8988T (cell line): Measurements from ENCODE around the gene DLG2.

Experiments
- DNase-seq: peaks from one replicate; pipeline ENCODE4 v3.0.0; 2011

The DLG2 gene

DNA sequence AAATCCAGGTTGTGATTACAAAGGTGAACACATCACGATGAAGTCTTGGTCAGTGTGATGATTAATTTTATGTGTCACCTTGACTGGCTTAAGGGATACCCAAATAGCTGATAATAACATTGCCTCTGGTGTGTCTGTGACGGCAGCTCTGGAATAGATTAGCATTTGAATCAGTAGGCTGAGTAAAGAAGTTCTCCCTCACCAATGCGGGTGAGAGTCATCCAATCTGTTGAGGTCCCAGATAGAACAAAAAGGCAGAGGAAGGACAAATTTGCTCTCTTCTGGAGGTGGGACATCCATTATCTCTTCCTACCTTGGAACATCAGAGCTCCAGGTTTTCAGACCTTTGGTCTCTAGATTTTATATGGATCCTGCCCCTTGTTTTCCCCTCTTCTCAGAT is 1484.7 kb downstream of the DLG2 start:
- no peak for DNase-seq

DNA sequence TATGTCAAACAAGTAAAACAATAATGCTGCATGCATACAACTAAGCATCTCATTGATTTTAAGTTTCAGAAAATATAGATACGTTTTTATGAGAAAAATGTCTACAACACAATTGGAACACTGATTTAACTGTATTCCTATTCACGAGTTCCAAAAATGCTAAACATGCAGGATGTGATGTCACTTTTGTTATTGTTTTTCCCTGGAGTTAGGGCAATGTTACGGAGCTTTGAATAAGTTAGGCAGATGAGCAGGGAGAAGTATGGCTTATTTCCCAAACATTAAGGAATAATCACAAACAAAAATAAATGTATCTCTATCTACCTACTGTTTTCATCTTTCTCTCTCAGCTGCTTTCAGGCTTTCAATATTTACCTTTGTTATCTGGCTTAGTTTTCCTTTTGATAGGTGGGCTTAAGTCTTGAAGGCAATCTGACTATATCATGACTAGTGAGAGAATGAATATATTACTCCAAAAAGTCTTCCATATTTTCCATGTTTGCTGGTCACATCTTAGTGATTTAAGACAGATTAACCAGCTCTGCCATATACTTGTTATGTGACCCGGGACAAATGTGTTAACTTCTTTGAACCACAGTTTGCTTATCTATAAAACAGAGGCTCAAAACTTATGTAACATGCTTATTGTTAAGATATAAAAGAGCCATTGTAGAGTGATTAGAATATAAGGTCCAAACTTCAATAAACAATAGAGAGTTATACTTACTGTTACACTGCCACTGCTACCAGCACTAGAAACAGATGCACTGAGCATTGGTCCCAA is 1486.6 kb downstream of the DLG2 start:
- DNase-seq, result no peak

DNA sequence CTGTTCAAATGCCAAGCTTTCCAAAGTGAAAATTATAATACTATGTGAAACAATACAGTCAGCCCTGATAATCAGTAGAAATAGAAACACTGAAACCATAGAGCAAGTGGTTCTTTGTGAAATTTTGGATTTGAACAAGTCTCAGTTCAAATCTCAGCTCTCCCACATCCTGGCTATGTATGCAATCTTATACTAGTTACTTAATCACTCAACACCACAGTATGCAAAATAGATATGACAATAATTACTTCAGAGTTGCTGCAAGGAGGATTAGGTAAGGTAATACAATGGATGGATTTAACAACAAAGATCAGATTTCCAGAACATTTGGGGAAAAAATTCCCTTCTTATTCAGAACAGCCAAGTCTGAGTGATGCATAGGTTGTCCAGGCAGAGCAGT is 1489.2 kb downstream of the DLG2 start:
- DNase-seq, result no peak

DNA sequence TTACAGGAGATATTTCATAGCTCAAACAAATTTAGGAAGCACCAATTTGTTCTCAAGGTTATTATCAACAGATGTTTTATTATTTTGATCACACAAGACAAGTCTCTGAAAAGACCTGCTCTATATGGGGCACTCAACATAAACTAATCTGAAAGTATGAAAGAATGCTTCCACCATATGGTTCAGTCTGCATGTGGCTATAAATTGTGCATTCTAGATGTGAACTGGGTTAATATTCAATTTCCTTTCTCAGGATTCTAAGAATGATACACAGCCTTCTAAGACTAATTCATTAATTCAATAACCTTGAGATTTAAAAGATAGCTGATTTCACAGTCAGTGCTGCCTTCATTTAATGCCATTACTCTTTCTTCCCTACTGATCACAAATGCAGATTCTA is 1489.6 kb downstream of the DLG2 start:
- DNase-seq, result no peak

DNA sequence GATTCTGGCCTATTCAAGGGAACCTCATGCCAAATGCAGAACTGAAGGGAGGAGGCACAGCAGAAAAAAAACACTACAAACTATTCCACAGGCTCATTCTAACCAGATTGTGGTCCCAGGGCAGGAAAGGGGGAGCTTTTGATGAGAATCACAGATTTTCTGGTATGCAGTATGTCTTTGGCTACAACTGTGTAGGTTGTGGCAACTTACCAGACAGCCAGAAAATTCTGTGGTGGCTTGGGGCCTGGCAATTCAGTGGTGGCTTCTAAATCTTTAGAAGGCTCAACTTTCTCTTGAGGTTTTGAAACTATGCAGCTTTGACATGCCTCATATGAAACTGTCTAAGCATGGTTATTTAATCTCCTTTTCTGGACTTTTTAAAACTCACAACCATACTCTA is 1490.2 kb downstream of the DLG2 start:
- no peak for DNase-seq

DNA sequence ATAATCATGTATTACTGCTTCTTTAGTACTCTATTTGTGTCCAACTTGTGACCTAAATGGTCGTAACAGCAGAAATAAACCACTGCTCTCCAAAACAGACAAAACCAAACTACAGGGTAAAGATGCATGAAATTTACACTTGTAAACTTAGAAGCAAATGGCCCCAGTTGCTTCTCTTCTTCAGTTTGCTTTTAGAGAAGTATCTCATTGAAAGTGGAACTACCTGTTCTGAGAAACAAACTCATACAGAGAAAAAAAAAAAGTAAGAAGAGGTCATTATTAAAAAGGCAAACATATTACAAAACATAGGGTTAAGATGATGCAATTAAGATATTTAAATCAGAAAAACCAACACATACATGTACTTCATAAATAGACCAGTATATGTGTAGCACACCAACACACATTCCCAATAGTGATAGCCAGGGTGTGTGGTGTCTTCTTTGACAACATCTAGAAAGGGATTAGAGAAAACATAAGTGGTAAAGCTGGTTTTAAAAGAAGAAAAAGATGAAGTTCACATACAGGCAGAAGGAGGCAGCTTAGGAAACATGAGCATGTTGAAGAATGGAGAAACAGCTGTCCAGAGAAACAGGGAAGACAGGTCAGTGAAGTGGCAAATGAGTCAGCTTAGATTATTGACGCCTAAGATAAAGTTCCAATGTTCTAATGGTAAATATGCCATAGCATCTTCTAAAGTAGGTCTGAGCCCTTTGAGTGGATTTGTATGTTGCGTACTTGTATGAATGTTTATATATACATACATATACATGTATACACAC is 1496.3 kb downstream of the DLG2 start:
- no peak for DNase-seq

DNA sequence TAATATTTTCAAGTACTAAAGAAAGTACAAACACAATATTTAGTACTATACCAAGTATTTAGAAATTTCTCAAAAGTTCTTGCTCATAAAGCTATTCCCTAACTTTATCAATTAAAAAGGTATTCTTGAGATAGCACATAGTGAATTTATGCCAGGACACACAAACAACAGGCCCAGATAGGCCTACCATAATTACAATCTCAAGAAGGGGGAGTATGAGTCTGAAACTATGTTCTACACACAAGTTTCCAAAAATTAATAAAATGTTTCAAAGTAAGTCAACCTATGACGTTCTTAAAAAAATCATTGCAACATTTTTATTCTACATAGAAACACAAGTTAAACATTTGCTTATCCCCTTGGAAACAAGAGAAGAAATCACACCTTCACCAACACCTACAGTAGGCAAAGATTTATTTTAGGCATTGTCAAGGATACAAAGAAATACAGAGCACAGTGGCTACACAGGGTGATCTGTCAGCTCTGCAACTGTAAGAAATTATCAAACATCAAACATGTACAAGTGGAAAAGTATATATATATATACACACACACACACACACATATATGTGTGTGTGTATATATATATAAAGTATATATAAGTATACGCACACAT is 1497.1 kb downstream of the DLG2 start:
- DNase-seq, result no peak

DNA sequence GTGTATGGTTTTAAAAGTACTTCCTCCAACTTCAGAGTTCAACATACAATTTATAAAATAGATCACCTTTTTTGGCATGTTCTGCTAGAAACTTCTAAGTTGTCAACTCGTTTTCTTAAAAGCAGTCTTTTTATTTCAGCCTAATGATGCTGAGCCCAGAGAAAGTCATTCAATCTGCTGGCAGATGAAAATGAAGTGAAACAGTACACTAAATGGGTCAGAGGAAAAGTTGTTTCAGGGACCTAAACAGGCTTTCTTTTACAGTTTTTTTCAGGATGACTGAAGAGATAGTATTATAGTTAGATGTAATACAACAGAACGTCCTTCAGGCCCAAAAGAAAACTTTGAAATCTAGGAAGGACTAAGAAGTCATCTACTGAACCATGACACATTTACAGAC is 1498.3 kb downstream of the DLG2 start:
- no peak for DNase-seq

DNA sequence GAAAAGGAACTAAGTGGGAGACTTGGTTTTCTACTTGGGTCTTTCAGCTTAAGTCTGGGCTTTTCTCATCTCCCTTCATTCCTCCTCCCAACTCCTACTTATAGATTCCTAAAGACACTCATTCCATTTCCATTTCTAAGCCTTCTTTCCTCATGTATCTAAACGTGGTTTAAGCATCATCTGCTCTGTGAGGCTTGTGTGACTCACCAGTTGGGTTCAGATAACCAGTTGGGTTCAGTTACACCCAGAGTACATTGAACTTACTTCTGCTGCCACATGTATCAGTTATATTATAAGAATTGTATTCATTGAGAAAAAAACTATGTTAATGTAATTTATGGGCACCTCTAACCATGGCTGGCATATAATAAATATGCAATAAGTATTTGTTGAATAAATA is 1509.8 kb downstream of the DLG2 start:
- DNase-seq, result no peak

DNA sequence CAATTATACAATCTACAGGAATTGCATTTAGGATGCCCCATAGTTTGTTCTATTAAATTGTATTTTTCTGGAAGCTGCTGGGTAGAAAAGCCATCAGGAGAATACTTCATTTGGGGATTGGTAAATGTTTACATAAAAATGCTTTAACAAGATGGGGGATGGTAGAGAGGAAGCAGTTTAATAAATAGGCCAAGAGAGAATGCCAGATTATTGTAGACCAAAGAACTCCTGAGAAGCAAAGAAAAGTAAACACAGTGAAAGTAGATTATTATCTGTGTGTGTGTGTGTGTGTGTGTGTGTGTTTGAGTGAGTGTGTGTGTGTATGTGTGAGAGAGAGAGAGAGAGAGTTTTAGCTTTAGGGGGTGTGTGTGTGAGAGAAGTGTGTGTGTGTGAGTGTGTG is 1520.6 kb downstream of the DLG2 start:
- no peak for DNase-seq

DNA sequence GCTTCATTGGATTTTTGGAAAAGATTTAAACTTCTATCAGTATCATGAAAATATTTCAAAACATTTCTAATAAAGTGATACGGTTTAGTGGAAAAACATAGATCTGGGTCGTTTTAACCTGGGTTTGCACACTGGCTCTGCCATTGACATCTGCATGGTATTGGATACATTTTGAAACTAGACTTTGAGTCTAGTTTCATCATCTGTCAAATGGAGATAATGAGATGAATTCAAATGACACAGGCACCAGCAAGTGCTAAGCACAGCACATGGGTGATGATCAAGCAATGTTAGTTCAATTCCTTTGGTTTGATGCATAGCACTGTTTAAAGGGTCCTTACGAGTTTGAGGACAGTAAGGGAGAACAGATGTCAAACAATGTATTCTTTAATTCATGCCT is 1522.0 kb downstream of the DLG2 start:
- no peak for DNase-seq

DNA sequence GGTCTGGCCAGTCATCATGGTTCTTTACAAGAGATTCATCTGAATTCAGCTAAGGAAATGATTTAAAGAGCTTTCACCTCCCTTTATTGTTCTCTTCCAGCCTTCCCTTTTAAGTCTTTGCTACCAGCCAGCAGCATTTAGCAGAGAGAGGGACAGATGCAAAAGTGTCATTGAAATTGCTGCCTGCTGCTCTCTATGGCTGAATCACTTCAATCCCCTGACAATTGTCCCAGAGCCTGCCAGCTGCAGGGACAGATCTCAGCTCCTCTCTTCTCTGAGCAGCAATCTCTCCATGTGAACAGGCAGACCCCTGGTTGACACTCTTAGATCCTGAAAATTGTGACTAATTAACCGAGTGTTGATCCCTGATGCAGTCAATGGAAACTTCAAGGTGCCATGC is 1524.0 kb downstream of the DLG2 start:
- DNase-seq, result no peak

DNA sequence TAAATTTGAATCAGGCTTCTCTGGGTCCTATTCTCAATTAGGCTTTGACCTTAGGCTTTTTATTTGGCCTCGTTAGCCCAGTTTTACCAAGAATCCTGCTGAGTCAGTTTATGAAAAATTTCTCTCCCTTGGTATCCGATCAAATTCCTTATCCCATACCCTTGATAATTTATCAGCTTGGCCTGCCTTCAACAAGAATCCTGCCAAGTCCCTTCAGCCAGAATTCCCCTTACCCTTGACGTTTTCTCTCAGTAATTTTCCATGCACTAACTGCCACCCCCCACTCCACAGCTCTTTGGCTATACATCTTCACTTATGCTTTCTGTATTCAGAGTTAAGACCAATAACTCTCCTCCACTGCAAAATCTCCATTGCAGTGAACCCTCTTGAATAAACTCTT is 1530.0 kb downstream of the DLG2 start:
- DNase-seq, result no peak

DNA sequence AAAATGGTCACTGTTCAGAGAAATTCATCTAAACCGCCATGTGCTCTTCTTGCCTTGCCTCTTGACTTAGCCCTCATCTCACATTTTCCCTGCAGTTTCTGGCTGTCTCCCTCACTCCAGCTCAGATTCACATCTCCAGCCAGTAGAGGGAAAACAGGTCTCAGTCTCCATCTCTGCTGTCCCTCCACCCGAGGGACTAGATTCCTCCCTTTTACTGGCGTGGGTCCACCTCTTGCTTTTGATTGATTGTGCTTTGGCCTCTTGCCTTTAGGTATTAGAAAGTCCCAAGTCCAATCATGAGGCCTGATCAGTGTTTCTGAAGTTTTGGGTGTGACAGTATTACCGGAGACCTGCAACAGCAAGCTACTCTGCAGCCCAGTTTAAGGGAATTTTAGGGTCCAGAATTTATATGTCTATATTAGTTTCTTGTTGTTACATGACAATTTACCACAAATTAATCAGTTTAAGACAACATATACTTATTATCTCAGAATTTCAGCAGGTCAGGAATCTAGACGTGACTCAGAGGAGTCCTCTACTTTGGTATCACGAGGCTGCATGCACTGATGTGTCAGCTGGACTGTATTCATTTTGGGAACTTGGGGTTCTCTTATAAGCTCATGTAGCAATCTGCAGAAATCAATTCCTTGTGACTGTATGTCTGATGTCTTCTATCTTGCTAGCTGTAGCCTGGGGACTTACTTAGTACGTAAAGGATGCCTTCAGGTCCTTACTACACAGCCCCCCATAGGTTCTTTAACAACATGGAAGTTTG is 1535.7 kb downstream of the DLG2 start:
- no peak for DNase-seq

DNA sequence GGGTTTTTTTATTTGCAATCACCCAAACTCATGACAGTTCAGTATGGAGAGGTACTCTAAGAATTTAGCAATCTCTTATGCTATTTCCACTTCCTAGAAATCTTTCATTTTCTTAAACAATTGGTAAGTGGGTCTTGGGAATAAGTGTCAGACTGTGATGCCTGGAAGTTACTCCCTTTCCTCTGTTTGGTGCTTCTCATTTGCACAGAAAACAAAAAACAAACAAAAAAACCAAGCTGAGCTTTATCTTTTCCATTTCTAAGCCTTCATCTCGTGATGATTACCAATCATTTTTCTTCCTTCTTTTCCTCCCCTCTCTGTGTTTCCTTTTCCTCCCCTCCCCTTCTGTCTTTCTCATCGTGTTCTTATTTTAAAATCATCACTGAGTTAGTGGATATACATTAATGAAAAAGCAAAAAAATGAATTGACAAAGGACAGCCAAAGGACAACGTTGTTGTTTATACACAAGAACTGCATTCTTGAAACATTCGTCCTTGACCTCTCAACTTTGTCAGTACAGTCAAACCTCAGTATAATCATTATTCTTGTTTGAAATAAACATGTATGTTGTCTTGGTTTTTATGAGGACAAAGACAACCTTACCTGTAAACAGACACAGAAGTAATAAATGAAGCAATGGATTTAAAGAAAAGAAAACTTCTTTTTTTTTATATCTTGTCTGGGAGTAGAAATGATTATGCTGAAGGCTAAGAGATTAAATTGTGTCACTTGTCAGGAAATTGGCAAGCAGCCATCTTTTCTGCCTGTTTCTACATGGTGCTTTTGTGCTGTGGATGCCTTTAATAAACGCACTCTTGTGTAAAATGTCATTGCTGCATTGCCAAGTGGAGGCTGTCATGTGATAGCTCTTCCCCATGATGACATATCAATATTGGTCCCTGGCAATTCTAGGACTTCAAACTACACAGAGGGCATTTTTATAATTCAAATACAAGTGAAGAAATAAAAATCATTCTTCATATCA is 1537.8 kb downstream of the DLG2 start:
- no peak for DNase-seq

DNA sequence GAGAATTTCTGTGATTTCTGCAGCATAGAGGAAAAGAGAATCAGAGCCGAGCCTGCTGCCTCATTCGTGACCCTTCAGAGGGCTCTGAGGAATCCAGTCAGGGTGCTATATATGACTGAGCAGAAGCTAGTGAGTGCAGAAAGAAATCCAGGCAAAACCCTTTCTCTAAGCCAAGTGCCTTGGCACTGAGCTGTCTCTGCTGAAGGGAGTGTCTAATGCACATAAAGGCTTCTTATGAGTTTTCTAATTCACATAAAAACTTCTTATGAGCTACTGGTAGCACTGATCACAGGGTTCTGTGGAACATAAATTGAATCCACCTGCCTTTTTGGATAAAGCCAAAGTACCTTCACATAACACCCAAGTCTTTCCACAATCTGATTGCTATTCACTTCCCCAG is 1555.3 kb downstream of the DLG2 start:
- no peak for DNase-seq

DNA sequence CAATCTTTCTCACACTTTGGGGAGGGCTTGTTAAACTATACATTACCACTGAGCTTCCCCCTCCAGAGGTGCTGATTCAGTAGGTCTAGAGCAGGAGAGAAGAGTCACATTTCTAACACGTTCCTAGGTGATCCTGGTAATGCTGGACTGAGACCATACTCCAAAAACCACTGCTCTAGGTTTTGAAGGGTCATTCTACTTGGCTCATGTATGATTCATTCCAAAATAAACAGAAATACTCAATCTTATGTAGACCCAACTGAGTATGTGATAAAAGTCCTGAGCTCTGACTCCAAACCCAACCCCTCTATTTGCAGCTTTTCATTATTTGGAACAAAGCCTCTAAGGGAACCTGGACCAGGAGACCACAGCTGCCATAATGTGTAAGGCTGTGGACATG is 1558.1 kb downstream of the DLG2 start:
- DNase-seq, result no peak

DNA sequence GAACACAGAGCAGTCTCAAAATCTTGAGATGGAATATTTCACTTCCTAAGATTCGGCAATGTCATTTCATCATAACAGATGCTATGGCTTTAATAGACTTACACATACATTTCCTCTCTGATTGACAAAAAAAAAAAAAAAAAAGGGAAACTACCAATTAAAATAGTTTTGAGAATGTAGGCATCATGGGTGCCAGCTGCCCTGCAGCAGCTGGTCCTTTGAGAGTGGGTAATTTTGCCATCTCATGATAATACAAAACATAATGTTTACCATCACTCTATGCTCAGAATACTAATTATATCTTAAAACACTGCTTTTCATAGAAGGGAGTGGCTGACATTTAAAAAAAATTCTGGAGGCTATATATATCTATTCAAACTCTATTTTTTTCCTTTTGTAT is 1565.4 kb downstream of the DLG2 start:
- DNase-seq, result no peak

DNA sequence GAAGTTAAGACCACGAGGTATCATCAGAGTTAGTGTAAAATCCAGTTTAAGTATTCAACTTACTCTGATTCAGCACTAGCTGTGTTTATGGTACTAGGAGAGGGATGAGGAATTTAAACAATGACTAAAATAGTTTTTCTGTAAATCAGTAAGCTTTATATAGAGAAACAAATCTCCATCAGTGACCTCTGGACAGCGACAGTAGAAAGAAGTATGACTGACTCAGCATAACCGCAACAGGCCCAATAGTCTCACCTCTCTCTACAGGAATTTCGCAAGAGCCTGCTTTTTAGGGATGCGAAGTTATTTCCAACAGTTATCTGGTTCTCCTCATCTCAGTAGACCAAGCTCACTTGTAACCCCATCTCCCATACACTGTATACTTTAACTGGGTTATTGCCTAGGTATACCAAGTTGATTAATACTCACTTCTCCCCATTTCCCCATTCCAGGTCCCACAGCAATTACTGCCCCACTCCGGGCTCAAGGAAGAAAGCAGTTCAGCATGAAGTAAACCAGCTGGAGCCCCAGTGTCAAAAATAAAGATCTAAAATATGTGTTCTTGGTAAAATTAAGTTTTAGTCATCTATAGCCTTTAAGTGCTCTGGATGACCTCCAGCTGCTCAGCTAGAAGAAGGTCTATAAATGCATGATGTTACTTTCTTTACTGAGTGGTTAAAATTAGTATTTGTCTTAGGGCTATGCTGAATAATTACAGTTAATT is 1570.3 kb downstream of the DLG2 start:
- DNase-seq, result no peak

DNA sequence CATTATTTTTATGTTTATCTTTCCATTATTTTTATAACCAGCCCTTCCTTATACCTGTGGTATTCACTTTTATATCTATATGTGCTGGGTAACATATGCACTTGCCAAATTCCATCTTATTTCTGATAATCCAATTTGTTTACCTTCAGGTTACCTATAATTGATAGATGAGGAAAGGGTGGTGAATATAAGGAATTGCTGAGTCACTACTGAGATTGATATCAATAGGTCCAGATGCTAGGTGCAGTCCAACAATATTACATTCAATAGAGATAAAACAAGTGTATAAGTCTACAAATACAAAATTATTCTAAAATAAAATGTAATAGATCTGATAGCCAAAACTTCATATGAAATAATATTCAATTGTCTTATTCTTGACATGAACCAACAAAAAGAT is 1582.0 kb downstream of the DLG2 start:
- DNase-seq, result no peak

DNA sequence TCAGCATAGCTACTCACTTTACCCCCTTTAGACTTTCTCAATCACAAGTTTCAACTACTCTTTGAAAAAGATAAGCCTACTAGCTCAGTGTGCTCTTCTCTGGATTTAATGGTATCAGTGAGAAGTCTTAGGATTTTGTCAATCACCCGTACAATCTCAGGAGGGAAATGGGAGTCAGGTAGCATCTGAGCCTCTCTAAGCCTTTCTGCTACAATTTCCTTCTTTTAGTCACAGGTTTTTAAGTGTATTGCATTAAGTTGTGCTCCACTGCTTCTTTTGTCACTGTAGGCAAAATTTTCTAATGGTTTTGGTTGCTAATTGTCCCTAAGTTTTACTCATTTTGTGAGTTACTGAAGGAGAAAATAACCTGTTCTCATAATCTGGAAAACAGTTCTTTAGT is 1582.4 kb downstream of the DLG2 start:
- no peak for DNase-seq
